GM15510 (cell line): ENCODE data around the gene TIPARP.

ENCODE experiments used
- POLR2A ChIP-seq: IDR thresholded peaks from 3 replicates; pipeline ENCODE4 v1.6.1; 2011; ENCODE audit warnings: borderline replicate concordance; ENCODE audit not compliant: insufficient read length; ENCODE audit errors: extremely low read depth

Gene TIPARP

DNA sequence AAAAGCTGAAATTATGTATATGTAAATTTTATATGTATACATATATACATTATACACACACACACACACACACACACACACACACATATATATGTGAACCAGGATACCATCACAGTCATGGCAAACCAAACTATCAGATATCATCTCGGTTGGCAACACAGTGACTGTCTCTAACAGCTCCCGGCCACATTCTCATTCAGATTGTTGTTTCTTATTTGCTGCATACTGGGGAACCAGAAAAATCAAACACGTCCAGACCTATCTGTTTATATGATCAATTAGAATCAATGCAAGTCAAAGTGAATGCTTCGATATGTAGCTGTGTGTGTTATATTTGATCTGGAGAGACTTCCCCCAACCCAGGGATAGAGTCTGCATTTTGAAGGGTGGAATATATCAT is 61.1 kb downstream of the TIPARP start:
- no peak for TF ChIP-seq POLR2A

DNA sequence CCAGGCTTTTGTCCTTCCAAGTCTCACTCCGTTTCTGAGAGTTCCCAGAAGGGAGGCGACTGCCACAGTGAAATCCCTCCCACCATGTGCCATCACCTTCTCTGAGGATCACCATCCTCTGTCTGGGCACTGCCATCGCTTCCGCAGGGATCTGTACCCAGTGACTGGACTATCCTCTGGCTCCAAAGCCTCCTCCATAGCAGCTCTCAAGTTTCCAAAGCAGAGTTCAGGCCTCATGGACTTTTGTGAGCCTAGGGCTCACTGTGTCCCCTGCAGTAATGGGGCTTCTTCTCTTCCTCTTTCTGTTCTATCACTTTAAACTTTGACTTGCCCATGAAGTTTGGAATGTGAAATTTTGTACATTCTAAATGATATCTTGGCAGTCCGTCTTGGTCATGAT is 63.9 kb downstream of the TIPARP start:
- no peak for TF ChIP-seq POLR2A

DNA sequence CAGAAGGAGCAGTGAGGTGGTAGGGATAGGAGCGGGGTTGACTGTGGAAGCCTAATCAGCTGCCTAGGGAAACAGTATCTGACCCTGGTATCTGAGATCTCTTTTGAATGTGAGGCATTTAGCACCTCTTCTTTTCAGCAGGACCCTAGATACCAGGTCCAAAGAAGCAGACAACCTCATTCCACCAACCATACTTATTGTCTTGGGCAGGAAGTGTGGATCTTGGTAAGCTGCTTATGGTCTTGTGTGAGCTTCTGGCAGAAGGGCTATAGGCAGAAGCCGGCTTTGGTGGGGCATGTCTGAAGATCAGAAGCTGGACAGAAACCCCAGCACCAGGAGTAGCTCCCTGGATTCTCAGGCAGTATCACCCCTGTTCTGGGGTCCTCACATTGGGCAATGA is 65.6 kb downstream of the TIPARP start:
- no peak for TF ChIP-seq POLR2A

DNA sequence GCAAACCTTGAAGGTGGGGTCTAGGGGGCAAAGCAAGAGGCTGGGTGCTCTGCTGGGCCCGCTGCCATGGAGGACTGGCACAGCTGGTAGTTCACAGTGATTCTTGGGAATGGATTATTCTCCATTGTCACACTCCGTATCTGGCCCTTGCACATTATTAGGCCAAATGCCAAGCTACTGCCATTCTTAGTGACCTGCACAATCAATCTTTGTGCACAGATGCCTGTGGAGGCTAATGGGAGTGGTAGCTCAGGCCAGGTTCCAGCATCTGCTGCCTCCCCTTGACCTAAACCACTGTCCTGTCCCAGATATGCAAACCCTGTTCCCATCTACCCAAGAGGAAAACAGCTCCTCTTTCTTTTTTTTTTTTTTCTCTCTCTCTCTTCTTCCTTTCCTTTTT is 67.5 kb downstream of the TIPARP start:
- no peak for TF ChIP-seq POLR2A

DNA sequence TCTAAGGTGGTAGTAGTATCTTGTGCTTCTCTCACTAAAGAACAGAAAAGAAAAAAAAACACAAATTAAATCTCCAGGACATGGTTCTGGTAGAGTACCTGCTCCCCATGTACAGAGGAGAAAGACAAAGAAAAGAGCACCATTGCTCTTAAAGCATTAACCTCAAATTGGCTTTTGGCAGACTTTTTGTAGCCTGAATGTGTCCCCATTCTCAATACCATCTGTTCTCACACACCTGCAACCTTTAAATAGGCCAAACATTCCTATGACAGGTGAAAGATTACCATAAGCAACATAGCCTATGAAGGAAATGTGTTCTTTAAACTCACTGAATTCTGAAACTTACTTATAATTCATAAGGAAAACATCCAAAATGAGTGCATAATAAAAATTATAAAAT is 68.0 kb downstream of the TIPARP start:
- TF ChIP-seq POLR2A, result no peak

DNA sequence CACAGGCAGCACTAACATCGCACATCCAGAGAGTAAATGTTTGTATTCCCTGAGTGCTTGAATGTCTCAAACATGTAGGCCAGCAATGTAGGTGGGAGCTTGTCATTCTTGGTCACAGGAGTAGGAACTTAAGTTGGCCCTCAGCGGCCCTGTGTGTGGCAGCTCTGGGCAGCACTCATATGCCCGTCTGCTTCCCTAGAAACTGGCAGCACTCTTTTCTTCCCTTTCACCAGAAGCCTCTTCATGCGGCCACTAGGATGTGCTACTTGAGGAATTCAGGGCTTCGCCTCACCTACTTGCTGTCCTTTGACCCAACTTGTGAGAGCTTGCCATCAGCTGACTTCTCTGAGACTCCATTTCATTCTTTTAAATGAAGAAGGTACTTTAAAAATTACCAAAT is 69.5 kb downstream of the TIPARP start:
- no peak for TF ChIP-seq POLR2A

DNA sequence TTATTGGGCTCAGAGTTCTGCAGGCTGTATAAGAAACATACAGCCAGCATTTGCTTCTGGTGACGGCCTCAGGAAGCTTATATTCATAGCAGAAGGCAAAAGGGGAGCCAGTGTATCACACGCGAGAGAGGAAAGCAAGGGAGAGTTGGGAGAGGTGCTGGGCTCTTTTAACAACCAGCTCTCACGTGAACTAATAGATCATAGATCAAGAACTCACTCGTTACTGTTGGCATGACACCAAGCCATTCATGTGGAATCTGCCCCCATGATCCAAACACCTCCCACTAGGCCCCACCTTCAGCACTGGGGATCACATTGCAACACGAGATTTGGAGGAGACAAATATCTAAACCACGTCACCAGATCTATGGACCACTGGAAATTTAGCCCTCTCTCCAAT is 70.2 kb downstream of the TIPARP start:
- TF ChIP-seq POLR2A, result no peak

DNA sequence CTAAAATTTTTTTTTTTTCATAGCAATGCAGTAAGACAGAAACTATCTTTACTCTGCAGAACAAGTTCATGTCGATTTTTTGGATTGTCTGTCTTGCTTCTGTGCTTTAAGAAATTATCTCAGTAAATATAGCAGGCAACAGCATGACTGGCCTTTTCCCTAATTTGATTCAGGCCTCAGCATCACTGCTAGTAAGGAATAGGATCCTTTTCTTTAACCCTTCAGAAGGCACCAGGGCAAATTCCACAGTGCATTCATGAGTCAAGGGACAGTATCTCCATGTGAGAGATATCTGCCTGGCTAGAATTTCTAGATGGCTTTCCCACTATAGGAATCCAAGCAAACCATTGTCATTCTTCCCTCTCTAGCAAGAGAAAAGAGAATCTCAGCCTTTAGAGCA is 71.4 kb downstream of the TIPARP start:
- no peak for TF ChIP-seq POLR2A

DNA sequence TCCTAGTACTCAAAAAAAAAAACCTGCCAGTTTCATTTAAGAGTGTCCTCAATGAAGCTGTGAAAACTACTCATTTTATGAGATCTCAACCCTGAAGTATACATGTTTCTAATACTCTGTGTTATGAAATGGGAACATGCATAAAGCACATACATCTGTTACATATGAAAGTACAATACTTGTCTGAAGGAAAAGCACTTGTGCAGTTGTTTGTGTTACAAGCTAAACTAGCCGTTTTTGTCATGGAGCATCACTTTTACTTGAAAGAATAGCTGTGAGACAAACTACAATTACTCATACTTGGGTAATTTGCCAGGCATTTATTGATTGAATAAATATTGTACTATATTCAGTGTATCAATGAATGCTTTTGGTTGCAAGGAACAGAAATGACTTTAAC is 72.7 kb downstream of the TIPARP start:
- TF ChIP-seq POLR2A, result no peak

DNA sequence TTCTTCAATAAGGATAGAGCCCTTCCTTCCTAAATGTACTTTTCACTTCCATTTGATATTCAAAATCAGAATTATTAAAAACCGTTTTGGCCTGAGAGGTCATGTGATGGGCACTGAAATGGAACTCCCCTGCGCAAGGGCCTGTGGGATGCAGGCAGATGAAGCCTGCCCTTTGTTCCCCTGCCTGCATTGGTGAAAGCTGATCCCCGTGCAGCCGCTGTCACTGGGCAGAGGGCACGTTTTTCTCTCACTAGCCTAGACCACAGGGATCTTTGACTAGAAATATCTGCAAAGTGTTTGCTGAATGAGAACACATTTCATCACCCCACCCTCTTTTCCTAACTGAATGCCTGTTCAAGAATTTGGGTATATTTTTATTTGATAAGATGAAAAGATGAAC is 74.9 kb downstream of the TIPARP start:
- TF ChIP-seq POLR2A, result no peak

DNA sequence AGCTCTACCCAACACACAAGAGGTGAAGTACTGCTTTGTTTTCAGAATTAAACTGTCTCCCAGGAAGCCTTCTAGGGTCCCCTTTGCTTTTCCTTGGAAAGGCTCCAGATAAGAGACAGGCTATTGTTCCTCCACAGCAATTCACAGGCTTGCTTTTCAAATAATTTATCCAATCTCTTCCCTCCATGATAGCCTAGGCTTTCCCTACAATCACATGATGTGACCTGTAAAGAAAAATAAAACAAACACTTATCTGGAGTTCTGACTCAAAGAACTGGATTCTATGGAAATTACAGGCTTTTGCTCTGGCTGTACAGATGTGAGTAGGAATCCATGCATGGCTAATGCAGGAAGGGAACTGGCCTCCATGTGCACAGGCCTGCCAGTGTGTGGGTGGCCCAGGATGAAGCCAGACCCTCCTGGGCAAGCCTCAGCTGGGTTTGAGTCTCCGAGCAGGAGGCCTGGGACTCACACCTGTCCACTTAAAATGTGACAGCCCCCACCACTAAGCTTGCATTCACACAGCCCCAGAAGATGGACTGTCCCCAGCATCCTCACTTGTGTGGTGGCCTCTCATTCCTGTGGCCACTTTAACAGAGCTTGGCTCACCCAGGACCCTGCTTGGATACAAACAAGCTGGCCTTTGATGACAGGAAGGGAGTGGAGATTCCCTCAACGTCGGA is 75.9 kb downstream of the TIPARP start:
- no peak for TF ChIP-seq POLR2A

DNA sequence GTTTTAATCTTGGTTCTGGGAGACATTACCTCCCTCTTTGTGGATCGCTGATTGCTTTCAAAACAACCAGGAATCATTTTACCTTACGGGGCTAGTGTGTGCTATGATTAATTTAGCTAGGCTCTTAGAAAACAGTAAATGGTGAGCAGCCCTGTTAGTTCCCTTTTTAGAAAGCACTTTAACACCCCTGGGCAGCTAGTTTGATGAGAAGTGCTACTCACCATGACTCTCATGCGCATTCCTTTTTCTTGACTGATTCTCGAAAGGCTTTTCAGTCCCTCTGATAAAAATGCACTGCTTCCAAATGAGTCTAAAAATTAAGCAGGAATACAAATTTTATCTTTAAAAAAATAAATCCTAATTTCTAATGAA is 76.5 kb downstream of the TIPARP start:
- TF ChIP-seq POLR2A, result no peak

DNA sequence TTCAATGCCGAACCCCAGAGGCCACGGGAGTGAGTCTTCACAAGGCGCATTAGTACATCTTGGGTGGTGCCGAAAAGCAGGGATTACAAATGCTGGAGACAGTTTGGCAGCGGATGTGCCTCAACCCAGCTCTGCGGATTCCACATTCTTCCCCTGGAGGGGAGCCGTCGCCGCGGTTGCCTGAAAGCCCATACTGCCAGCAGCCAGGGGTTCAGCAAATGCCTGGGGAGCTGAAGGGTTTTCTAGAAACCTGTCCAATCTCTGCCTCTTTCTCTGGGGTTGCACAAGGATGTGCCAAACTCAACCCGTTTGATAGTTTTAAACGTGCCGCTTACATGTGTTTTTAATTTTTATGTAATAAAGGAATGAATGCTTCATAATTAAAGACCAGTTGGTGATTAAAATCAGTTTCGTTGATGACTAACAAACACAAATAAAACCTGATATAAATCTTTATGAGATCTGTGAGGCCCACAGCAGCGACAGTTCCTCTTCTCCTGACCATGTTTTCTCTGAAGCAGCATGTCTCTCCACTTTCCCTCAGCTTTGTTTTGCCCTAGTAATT is 77.2 kb downstream of the TIPARP start:
- no peak for TF ChIP-seq POLR2A
